ENCODE results near the gene HPCAL1. TPM values are rescaled to one million over a fixed set of nuclear protein-coding genes. Genes with fewer than 3 reads are reported as not detected.

Gene HPCAL1
- polyA plus RNA-seq, 1 donor from 2014 or later = 63.4 TPM

GRCh38 chr2:10360460-10360849 lies 57.8 kb downstream of the HPCAL1 start:
- no peaks in the 10 kb centered on the region for H3K79me2 ChIP-seq (replicated peaks; ENCODE audit: insufficient read depth, low read length)
- H3K4me3 ChIP-seq (ENCODE audit: low read length) = no peak overlapping the region
- no peak overlapping the region for H3K27ac ChIP-seq (ENCODE audit: low read length)
- H3K4me2 ChIP-seq (ENCODE audit: low read length) = no peak overlapping the region
- no peak for TF ChIP-seq EZH2 (IDR thresholded peaks at IDR 0.05; ENCODE audit: borderline replicate concordance, insufficient read depth, low read length, poor library complexity, severe bottlenecking)
- no peaks in the 10 kb centered on the region for H3F3A ChIP-seq (ENCODE audit: insufficient read depth, low read length, poor library complexity, severe bottlenecking)
- no peaks in the 10 kb centered on the region for H4K20me1 ChIP-seq (ENCODE audit: insufficient read depth)
- H2AFZ ChIP-seq (ENCODE audit: low read depth, low read length) = no peak overlapping the region
- H3K9me2 ChIP-seq (ENCODE audit: insufficient read depth, low read length) = no peaks in the 10 kb centered on the region
- H3K27me3 ChIP-seq (ENCODE audit: insufficient read depth, low read depth, low read length) = no peaks in the 10 kb centered on the region
- no peaks in the 10 kb centered on the region for H3K9me3 ChIP-seq (ENCODE audit: low read length)
- H3K9ac ChIP-seq (ENCODE audit: low read length) = no peak overlapping the region
- H3K36me3 ChIP-seq (ENCODE audit: insufficient read depth, low read length) = no peaks in the 10 kb centered on the region

DNA sequence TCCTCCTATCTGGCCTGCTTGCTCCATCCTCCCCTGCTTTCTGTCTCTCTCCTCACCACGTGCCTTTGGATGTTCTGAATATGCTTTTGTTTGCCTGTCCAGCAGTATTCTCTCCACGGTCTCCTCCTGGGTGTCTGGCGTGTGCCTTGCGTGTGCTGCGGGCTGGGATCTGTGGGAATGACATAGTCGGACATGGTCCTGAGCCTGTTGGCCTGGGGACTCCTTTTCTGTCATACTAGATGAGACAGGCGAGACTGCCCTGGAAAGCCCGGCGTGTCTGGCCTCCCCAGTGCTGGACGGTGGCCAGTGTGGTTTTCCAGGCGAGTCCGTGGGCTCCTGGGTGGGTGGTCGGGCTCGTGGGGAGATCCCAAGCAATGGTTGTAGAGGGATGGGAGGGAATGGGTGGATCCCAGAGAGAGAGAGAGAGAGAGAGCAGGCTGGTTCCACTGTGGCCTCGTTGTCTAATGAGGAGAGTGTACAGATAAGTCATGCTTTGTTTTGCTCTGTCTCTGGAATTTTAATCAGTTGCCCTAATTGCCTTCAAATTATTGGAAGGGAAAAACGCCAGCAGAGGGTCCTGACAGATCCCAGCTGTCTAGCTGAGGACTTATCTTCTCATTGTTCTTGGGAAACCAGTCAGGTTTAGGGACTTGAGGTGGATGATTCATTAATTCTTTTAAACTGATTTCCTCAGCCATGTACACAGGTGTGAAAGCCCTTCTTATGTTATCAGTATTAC lies 58.3 kb downstream of the HPCAL1 start:
- no peaks in the 10 kb centered on the region for H3K9me2 ChIP-seq (ENCODE audit: insufficient read depth, low read length)
- TF ChIP-seq EZH2 (IDR thresholded peaks at IDR 0.05; ENCODE audit: borderline replicate concordance, insufficient read depth, low read length, poor library complexity, severe bottlenecking) (no peak), REST (IDR thresholded peaks at IDR 0.05; ENCODE audit: borderline replicate concordance) (no peak), RAD21 (conservative IDR thresholded peaks at IDR 0.05) (no peak), SMC3 (conservative IDR thresholded peaks at IDR 0.05; ENCODE audit: poor library complexity) (no peak), MXI1 (conservative IDR thresholded peaks at IDR 0.05; ENCODE audit: poor library complexity, severe bottlenecking) (no peak), CTCF (IDR thresholded peaks at IDR 0.05; ENCODE audit: poor library complexity, severe bottlenecking) (no peak), EP300 (conservative IDR thresholded peaks at IDR 0.05; ENCODE audit: poor library complexity, severe bottlenecking) (no peak), TAF1 (IDR thresholded peaks at IDR 0.05; ENCODE audit: low read depth) (no peak), POLR2AphosphoS5 (IDR thresholded peaks at IDR 0.05) (no peak)
- no peak overlapping the region for H2AFZ ChIP-seq (ENCODE audit: low read depth, low read length)
- H3K9me3 ChIP-seq (ENCODE audit: low read length) = no peaks in the 10 kb centered on the region
- no peak overlapping the region for H3K4me2 ChIP-seq (ENCODE audit: low read length)
- no peak overlapping the region for H3K27ac ChIP-seq (ENCODE audit: low read length)
- no peak overlapping the region for H3K9ac ChIP-seq (ENCODE audit: low read length)
- H3F3A ChIP-seq (ENCODE audit: insufficient read depth, low read length, poor library complexity, severe bottlenecking) = no peaks in the 10 kb centered on the region
- H3K27me3 ChIP-seq (ENCODE audit: insufficient read depth, low read depth, low read length) = no peaks in the 10 kb centered on the region
- no peaks in the 10 kb centered on the region for H3K79me2 ChIP-seq (replicated peaks; ENCODE audit: insufficient read depth, low read length)
- H3K4me3 ChIP-seq (ENCODE audit: low read length) = no peak overlapping the region
- no peaks in the 10 kb centered on the region for H4K20me1 ChIP-seq (ENCODE audit: insufficient read depth)
- H3K36me3 ChIP-seq (ENCODE audit: insufficient read depth, low read length) = no peaks in the 10 kb centered on the region
